ENCODE results near the gene PERM1.
"Not testable (repeated sequence)": the region's sequence is repeated elsewhere in the genome, so short reads cannot be mapped to it uniquely, and the experiment has no call there.

Gene PERM1

GRCh38 chr1:947958-948357, 33.9 kb downstream of the PERM1 start:
- DNase-seq (ENCODE audit: low spot score) (no peak), FAIRE-seq (no peak)

DNA sequence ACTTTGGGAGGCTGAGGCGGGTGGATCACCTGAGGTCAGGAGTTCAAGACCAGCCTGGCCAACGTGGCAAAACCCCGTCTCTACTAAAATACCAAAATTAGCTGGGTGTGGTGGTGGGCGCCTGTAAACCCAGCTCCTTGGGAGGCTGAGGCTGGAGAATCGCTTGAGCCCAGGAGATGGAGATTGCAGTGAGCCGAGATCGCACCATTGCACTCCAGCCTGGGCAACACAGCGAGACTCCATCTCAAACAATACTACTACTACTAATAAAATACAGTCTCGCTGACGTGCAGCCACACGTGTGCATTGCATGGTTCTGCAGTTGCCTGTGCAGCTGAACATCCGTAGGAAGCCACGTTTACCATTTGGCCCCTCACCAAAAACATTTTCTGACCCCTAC, 35.1 kb downstream of the PERM1 start:
- DNase-seq (ENCODE audit: low spot score); FAIRE-seq: not testable (repeated sequence)

DNA sequence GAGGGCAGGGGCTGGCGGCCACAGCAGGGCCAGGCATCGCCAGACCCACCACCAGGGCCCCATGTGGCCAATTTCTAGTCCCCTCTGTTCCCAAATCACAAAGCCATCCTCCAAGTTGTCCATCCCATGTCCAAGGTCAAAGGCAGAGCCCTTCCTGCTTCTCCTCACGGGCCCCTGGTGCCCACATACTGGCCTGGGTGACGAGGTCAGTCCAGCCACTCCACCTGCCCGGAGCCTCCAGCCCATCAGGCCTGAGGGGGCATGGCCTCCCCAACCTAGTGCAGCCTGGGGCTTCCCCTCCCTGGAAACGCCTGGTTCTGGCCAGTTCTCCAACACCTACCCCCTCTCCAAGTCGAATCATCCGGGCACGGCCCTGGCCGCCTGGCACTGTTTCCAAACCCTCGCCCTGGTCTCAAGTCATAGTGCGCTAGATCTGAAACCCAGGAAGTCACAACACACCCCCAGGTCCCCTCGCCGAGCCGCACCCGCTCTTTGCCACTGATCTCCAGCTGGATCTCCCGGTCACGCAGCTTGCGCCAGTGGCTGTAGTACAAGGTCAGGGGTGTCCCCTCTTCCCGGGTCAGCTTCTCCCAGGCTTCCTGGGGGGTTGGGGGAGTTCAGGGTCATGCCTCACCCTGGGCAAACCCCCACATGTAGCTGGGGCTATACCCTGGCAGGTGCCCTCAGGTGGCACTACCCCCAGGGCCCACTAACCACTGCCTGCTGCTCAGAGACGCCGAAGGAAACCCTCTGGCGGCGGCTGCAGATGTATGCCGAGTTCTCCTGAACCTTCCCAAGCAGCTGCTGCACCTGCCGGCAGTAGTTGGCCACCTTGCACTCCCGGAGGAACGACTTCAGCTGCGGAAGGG, 36.0 kb downstream of the PERM1 start:
- DNase-seq (ENCODE audit: low spot score) (no peak), FAIRE-seq (no peak)

DNA sequence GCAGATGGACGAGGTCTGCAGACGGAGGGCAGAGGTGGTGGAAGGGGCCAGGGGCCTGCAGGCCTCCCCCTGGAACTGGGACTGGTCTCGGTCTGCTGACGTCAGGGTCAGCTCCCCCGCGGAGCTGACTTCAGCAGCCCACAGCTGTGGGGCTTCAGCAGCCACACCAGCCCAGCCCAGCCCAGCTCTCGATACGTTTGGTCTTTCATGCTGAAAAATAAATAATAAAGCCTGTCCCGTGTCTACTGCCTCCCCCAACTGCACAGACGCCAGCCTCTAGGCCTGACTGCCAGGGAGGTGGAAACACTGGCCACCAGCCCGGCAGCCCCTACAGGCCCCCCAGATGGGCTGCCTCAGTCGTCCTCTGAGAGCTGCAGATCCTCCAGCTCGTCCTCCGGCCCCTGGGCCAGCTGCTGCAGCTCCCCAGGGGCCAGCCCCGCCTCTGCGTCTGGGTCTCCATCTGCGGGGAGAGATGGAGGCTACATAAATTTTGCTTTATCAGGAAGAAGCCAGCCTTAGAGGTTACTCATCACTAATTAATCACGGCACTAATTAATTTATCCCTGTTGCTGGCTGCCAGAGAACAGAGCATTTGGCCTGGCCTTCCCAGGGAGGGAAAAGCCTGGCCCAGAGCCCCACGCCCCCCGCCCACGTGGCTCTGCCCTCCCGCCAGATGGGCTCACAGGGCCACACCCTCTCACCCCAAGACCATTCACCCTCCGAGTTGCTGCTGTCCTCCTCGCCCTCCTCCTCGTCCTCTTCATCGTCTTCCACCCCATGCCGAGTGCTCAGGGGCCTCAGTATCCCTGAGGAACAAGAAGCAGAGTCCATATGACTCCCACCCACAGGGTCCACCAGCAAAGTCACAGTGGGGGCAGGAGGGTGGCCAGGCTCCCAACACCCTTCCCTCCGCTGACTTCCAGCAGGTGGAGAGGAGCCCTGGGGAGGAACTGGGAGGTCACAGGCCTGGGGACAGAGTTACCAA, 37.3 kb downstream of the PERM1 start:
- FAIRE-seq (no peak), DNase-seq (ENCODE audit: low spot score) (peak; percentile 39)

DNA sequence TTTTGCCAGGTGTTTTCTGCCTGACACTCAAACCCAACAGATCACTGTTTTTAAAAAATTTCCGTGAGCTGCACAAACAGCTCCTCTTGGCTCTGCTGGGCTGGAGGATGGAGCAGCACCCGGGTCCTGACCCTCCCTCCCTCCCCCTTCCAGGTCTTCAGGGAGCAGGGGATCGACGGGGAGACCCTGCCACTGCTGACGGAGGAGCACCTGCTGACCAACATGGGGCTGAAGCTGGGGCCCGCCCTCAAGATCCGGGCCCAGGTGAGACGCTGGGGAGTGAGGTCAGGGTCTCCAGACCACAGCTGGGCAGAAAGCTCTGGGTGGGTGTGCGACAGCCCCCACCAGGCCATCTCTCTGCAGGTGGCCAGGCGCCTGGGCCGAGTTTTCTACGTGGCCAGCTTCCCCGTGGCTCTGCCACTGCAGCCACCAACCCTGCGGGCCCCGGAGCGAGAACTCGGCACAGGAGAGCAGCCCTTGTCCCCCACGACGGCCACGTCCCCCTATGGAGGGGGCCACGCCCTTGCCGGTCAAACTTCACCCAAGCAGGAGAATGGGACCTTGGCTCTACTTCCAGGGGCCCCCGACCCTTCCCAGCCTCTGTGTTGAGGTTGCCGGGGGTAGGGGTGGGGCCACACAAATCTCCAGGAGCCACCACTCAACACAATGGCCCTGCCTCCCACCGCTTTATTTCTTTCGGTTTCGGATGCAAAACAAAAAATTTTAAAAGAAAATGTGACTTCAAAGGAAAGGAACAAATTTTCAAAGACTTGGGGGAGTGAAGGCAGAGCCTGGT, 38.1 kb downstream of the PERM1 start:
- FAIRE-seq (no peak), DNase-seq (ENCODE audit: low spot score) (no peak)

GRCh38 chr1:942864-943533, 38.9 kb downstream of the PERM1 start:
- DNase-seq (ENCODE audit: low spot score) = no peak
- no peak for FAIRE-seq

- FAIRE-seq = no peak
- no peak for DNase-seq (ENCODE audit: low spot score)
Measured at GRCh38 chr1:942411-942821, 39.5 kb downstream of the PERM1 start.

DNA sequence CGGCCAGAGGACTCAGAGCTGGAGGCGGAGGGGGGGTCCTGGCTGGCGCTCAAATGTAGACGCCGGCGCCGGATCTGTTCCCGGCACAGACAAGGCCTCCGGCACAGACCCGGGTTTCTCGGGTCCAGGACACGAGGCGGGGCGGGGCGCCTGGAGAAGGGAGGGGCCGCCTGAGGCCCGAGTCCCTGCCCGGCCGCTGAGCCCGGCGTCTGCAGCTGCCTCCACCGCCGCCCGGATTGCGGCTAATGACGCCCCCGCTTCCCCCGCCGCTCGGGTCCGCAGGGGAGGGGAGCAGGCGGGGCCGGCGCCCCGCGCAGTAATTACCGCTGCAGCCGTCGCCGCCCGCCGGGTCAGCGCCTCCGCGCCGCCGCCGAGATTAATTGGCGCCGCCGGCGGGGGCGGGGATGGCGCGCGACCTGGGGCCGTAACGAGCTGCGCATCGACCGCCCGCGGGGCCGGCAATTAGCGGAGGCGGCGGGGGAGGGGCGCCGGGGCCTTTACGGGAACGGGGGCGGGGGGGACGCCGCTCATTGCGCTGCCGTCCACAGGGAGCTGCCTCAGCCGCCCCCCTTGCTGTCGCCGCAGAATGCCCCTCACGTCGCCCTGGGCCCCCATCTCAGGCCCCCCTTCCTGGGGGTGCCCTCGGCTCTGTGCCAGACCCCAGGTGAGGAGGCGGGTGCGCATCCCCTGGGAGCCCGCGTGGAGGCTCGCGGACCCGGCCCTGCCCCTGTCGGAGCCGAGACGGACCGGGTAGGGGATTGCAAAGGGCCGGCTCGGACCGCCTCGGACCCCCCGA, 40.1 kb downstream of the PERM1 start:
- peak; percentile 88 for DNase-seq (ENCODE audit: low spot score)

GRCh38 chr1:941015-941587, 40.8 kb downstream of the PERM1 start:
- DNase-seq (ENCODE audit: low spot score) = no peak
- no peak for FAIRE-seq

More for the DNA sequence above, 40.1 kb downstream of the PERM1 start:
- FAIRE-seq = no peak

DNA sequence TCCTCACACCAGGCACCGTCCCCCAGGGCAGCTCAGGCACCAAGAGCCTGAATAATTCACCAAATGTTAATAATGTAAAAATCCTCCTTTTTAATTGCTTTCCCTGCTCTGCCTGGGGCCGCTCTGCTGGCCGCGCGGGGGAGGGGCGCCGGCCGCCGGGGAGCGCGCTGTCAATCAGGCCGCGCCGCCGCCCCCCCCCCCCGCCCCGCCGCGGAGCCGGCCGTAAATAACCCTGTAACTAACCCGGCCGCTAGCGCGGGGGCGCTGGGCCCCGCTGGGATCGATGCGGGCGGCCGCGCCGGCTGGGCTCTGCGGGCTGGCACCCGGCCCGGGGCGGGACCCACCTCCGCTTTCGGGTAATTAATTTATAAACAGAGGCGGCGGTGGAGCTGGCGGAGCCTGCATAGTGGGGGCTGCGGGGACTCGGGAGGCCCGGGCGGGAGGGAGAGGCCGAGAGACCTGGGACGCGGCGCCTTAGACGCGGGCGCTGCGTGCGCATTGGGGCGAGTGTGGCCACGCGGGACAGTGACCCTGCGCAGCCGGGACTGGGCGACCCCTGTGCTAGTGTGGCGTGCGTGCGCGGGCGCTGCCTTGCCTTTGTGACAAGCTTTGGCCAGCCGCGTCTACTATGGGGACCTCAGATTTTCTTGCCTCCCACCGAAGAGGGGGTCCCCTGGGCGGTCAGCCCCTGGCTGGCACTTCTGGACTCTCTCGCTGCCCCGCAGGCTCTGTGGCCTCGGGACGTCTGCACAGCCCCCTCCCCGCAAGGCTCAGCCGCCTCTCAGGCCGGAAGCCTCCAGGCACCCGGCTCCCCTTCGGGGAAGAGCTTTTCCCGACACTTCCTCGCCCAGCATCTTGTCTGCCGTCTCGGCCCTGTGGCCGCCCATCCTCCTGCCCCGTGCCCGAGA, 41.5 kb downstream of the PERM1 start:
- FAIRE-seq (no peak), DNase-seq (ENCODE audit: low spot score) (peak; percentile 87)

GRCh38 chr1:939511-940106, 42.3 kb downstream of the PERM1 start:
- FAIRE-seq (no peak), DNase-seq (ENCODE audit: low spot score) (peak; percentile 39)

GRCh38 chr1:938711-939489, 43.0 kb downstream of the PERM1 start:
- FAIRE-seq = no peak
- DNase-seq (ENCODE audit: low spot score) = no peak

GRCh38 chr1:938088-938683, 43.7 kb downstream of the PERM1 start:
- FAIRE-seq = peak; percentile 91
- peak; percentile 92 for DNase-seq (ENCODE audit: low spot score)

GRCh38 chr1:937521-937920, 44.4 kb downstream of the PERM1 start:
- DNase-seq (ENCODE audit: low spot score) = no peak
- no peak for FAIRE-seq

DNA sequence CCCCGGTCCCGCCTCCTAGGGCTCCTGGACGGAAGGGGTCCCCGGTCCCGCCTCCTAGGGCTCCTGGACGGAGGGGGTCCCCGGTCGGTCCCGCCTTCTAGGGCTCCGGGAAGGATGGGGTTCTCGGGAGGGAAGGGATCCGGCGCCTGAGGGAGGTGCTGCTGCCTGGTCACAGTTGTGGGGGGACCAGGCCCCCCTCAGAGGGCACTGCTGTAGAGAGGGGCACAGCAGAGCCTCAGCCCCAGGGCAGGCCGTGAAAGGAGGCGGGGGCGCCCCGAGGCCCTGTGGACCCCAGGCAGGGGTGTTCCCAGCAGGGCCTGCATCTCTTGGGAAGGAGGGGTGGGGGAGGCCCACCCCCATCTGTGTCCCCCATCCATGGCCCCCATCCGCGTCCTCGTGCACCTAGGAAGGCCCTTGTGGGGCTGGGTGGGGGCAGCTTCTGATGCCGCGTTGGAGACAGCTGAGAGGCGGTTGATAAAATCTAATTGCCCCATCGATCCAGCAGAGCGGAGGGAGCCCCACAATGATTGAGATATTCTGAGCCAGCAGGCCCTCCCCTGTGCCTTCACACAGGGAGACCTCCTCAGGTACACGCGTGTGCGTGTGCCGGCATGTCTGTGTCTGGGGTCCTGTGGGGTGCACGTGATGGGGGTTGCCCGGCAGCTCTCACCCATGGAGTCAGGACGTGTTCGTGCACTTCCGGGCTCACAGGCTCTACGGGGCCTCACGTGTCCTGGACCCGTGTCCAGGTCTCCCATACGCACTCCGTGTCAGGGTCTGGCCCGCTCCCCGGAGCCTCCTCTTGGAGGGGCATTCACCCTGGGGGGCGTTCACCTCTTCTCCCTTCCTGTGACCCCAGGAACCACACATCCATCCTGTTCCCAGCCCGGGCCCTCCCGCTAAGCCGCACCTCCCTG, 45.3 kb downstream of the PERM1 start:
- DNase-seq (ENCODE audit: low spot score) (no peak), FAIRE-seq (no peak)

DNA sequence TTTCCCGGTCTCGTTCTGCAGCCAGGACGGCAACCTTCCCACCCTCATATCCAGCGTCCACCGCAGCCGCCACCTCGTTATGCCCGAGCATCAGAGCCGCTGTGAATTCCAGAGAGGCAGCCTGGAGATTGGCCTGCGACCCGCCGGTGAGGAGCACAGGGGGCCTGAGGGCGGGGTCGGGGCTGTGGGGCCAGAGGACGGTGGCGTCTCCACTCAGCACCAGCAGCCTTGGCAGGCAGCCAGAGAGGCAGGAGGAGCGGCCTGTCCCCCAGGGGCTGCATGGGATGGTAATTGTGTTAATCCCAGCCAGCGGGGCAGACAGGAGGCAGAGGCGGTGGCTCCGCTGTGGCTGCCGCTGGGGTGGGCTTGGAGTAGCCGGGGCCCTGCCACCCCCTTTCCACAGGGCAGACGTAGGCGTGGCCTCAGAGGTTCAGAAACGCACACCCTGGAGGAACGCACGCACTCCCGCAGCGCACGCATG, 46.1 kb downstream of the PERM1 start:
- FAIRE-seq = no peak
- no peak for DNase-seq (ENCODE audit: low spot score)
